ENCODE measurements around the gene PLPP2. TPM values are rescaled to one million over a fixed set of nuclear protein-coding genes. Genes with fewer than 3 reads are reported as not detected.

Gene PLPP2
- polyA plus RNA-seq, 1 donor: 1.2 TPM

- no peak for DNase-seq
Measured at GRCh38 chr19:317710-318508, 26.7 kb upstream of the PLPP2 start.

GRCh38 chr19:315811-316210 lies 24.6 kb upstream of the PLPP2 start:
- DNase-seq: no peak

GRCh38 chr19:313988-314815 lies 23.0 kb upstream of the PLPP2 start:
- DNase-seq: no peak

GRCh38 chr19:313169-313987 lies 22.2 kb upstream of the PLPP2 start:
- DNase-seq: no peak

- DNase-seq: no peak
Measured at GRCh38 chr19:311813-312261, 20.6 kb upstream of the PLPP2 start.

GRCh38 chr19:310781-311496 lies 19.7 kb upstream of the PLPP2 start:
- no peak for DNase-seq

GRCh38 chr19:310141-310651 lies 19.0 kb upstream of the PLPP2 start:
- DNase-seq: no peak

GRCh38 chr19:309206-309565 lies 18.0 kb upstream of the PLPP2 start:
- no peak for DNase-seq

- no peak for DNase-seq
Measured at GRCh38 chr19:308471-309205, 17.4 kb upstream of the PLPP2 start.

- no peak for DNase-seq
Measured at GRCh38 chr19:307793-308420, 16.7 kb upstream of the PLPP2 start.

- no peak for DNase-seq
Measured at GRCh38 chr19:307111-307531, 15.9 kb upstream of the PLPP2 start.

GRCh38 chr19:306151-306900 lies 15.1 kb upstream of the PLPP2 start:
- DNase-seq: no peak

GRCh38 chr19:305240-306150 lies 14.3 kb upstream of the PLPP2 start:
- no peak for DNase-seq

GRCh38 chr19:296476-297225 lies 5.4 kb upstream of the PLPP2 start:
- DNase-seq: no peak

GRCh38 chr19:295687-296370 lies 4.6 kb upstream of the PLPP2 start:
- no peak for DNase-seq

GRCh38 chr19:294946-295686 lies 3.9 kb upstream of the PLPP2 start:
- DNase-seq: no peak

Measured in left kidney (tissue), 2 donors.